Measurements from ENCODE around the gene IHH.

IHH gene

DNA sequence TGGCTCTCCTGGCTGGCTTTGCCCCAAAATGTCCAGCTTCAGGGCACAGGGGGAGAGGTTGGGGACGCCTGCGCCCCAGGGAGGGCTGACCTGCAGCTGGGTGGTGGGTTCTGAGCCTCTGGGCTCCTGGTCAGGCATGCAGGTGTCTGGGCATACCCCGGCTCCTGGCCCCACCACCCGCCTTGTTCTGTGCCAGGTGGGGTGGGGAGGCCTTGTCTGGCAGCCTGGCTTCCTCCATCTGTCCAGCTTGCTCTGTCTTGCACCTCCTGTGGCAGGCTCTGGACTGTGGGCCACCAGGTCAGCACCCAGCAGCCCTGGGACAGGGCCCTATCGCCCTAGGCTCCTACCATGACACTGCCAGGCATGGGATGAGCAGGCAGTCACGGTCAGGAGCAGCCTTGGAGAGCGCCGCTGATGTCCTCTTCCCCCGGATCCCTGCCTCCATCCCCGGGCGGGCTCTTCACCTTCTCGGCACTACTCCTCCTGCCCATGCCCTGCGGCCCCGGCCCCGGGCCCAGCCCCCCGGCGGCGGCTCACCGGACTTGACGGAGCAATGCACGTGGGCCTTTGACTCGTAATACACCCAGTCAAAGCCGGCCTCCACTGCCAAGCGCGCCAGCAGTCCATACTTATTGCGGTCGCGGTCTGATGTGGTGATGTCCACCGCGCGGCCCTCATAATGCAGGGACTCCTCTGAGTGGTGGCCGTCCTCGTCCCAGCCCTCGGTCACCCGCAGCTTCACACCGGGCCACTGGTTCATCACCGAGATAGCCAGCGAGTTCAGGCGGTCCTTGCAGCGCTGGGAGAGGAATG, 3.6 kb downstream of the IHH start:
- H3K36me3 ChIP-seq (ENCODE audit: control insufficient read depth in 1 of 2, insufficient read depth in 2 of 2, low read length in 2 of 2), result no peaks in the 10 kb centered on the region
- no peak overlapping the region for H3K27ac ChIP-seq (ENCODE audit: low read length)
- peak overlapping the region in 1 of 2 donors; percentile 21 for H3K4me3 ChIP-seq (ENCODE audit: low read depth in 1 of 2, low read length in 2 of 2)
- peaks cover 48% of the 10 kb centered on the region for H3K27me3 ChIP-seq (ENCODE audit: low read depth, low read length)
- no peaks in the 10 kb centered on the region for H3K9me3 ChIP-seq (ENCODE audit: control insufficient read depth in 1 of 2, low read length in 2 of 2)
- H3K4me1 ChIP-seq (ENCODE audit: control insufficient read depth in 1 of 2, insufficient read depth in 2 of 2, low read length in 2 of 2), result peaks cover 0 to 38% of the 10 kb centered on the region in 2 donors

DNA sequence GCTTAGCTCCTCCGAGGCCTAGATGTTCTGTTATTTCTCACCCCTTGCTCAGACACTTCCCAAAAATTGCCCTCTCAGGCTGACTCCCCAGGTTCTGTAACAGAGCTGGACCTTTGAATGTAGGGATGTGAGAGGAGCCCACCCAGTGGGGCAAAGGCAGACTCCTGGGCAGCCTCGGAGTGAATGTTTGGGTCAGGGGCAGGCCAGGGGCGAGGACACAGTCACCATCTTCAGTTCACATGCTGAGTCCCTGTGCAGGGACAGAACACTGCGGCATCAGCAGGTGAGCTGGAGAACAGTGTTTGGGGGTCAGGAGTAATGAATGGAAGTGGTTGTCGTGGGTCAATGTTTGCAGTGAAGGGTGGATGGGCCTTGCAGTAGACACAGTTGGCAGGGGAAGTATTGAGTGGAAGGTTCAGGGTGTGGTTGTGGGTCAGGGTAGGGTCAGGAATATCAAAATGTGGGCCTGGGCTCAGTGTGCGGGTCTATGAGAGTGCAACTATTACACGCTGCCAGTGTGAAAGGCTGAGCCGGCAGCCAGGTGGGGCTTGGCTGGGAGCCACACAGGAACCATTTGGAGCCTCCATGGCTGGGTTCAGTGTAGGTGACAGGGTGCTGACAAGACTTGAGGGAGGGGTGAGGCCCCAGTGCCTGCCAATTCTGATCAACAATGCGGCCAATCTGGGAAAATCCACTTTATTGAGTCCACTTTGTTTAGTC, 4.4 kb downstream of the IHH start:
- no peak overlapping the region for H3K4me3 ChIP-seq (ENCODE audit: low read depth in 1 of 2, low read length in 2 of 2)
- peaks cover 0 to 38% of the 10 kb centered on the region in 2 donors for H3K4me1 ChIP-seq (ENCODE audit: control insufficient read depth in 1 of 2, insufficient read depth in 2 of 2, low read length in 2 of 2)
- H3K36me3 ChIP-seq (ENCODE audit: control insufficient read depth in 1 of 2, insufficient read depth in 2 of 2, low read length in 2 of 2), result no peaks in the 10 kb centered on the region
- H3K27ac ChIP-seq (ENCODE audit: low read length), result no peak overlapping the region
- H3K27me3 ChIP-seq (ENCODE audit: low read depth, low read length), result peaks cover 43% of the 10 kb centered on the region
- no peaks in the 10 kb centered on the region for H3K9me3 ChIP-seq (ENCODE audit: control insufficient read depth in 1 of 2, low read length in 2 of 2)

DNA sequence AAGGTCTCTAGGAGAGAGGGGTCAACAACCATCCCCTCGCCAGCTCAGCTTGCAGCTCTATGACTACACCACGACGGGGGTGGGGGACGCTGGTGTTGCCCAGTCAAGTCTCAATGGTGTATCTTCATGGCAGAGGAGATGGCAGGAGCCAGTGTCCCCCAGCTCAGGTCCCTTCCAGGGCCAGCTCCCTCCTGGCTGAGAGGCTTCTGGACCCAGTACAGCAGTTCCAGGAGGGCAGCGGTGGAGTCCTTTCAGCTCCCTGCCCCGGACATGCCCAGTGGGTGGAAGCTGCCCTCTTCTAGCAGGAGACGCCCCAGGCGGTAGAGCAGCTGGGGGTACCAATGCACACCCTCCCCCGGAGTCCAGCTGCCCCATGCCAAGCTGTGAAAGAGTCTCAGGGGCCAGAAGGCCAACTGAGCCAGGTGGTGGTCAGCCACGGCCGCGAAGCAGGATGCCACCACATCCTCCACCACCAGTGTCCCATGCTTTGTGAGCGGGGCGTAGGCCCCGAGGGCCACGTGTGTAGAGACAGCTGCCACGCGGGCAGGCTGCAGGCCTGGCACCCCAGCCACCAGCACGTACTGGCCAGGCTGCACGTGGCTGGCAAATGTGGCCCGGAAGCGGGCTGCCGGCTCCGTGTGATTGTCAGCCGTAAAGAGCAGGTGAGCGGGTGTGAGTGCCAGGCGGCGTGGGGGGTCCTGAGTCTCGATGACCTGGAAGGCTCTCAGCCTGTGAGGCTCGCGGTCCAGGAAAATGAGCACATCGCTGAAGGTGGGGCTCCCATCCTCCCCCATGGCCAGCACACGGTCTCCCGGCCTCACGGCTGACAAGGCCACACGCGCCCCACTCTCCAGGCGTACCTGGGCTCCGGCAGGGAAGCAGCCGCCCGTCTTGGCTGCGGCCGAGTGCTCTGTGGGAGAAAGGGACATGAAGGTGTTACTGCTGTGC, 5.5 kb downstream of the IHH start:
- H3K9me3 ChIP-seq (ENCODE audit: control insufficient read depth in 1 of 2, low read length in 2 of 2), result no peaks in the 10 kb centered on the region
- H3K27me3 ChIP-seq (ENCODE audit: low read depth, low read length), result peaks cover 40% of the 10 kb centered on the region
- peaks cover 0 to 29% of the 10 kb centered on the region in 2 donors for H3K4me1 ChIP-seq (ENCODE audit: control insufficient read depth in 1 of 2, insufficient read depth in 2 of 2, low read length in 2 of 2)
- H3K4me3 ChIP-seq (ENCODE audit: low read depth in 1 of 2, low read length in 2 of 2), result no peak overlapping the region
- no peak overlapping the region for H3K27ac ChIP-seq (ENCODE audit: low read length)
- H3K36me3 ChIP-seq (ENCODE audit: control insufficient read depth in 1 of 2, insufficient read depth in 2 of 2, low read length in 2 of 2), result no peaks in the 10 kb centered on the region

DNA sequence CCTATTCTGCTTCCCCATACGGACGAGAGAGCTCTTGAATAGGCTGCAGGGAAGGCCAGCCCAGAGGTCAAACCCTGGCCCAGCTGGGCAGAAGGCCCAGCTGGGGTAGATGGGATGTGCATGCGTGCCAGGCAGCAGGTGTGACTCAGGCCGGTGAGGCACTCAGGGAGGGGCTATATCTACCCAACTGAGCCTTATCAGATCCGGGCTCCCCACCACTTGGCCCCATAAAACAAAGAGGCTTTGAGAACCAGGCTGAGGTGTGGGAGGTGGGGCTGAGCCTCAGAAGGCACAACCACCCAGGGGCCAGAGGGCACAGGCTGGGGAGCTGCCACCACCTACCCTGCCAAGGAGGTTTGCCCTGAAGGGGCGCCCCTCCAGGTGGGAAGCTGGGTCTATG, 11.4 kb downstream of the IHH start:
- Histone ChIP-seq H3K9me3 (ENCODE audit: control insufficient read depth in 1 of 2, low read length in 2 of 2) (no peaks in the 10 kb centered on the region), H3K4me1 (ENCODE audit: control insufficient read depth in 1 of 2, insufficient read depth in 2 of 2, low read length in 2 of 2) (no peaks in the 10 kb centered on the region), H3K27me3 (ENCODE audit: low read depth, low read length) (peaks cover 13% of the 10 kb centered on the region), H3K27ac (ENCODE audit: low read length) (no peak overlapping the region), H3K36me3 (ENCODE audit: control insufficient read depth in 1 of 2, insufficient read depth in 2 of 2, low read length in 2 of 2) (no peaks in the 10 kb centered on the region), H3K4me3 (ENCODE audit: low read depth in 1 of 2, low read length in 2 of 2) (no peak overlapping the region)

DNA sequence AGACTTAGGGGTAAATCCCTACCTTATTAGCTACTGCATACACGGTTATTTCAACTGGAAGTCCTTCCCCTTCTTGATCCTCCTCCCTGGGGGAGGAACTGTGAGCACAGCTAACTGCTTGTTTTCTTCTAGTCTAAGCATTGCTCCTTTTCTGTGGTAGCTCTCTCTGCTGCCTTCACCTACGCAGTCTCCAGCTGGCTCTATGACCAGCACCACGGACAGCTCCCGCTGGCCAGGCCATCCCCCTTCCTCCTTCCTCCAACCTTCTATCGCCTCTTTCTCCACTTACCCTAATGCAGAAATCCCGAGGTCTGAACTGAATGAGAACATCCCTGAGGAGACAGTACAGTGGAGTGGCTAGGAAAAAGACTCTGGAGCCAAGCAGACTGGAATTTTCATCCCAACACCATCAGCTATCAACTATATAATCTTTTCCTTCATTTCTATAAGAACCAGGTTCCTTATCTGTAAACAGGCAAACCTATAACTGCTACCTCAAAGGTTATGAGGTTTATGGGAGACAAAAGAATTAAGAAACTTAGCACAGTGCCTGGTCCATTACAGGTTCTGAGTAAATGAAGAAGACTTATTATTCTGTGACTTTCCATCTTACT, 14.7 kb downstream of the IHH start:
- no peaks in the 10 kb centered on the region for H3K4me1 ChIP-seq (ENCODE audit: control insufficient read depth in 1 of 2, insufficient read depth in 2 of 2, low read length in 2 of 2)
- H3K9me3 ChIP-seq (ENCODE audit: control insufficient read depth in 1 of 2, low read length in 2 of 2), result no peaks in the 10 kb centered on the region
- H3K27ac ChIP-seq (ENCODE audit: low read length), result no peak overlapping the region
- peaks cover 29% of the 10 kb centered on the region for H3K27me3 ChIP-seq (ENCODE audit: low read depth, low read length)
- H3K36me3 ChIP-seq (ENCODE audit: control insufficient read depth in 1 of 2, insufficient read depth in 2 of 2, low read length in 2 of 2), result no peaks in the 10 kb centered on the region
- no peak overlapping the region for H3K4me3 ChIP-seq (ENCODE audit: low read depth in 1 of 2, low read length in 2 of 2)

DNA sequence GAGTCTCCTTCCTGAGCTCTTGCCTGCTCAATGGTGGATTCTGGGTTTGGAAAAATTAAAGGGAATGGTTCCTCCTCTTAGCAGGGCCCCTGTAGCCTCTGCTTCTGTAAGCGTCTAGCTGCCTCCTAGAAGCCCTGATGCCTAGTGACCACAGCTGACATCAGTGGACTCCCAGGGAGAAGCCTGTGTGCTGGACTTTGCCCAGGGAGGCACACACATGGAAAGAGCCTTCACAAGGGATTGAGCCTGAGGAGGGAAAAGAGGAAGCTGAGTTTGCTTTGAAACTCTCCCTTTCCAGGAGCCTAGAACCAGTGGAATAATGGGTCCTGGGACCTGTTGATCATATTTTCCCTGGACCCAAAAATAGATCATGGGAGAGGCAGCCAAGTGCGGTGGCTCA, 18.0 kb downstream of the IHH start:
- Histone ChIP-seq H3K27ac (ENCODE audit: low read length) (no peak overlapping the region), H3K27me3 (ENCODE audit: low read depth, low read length) (peaks cover 42% of the 10 kb centered on the region)

DNA sequence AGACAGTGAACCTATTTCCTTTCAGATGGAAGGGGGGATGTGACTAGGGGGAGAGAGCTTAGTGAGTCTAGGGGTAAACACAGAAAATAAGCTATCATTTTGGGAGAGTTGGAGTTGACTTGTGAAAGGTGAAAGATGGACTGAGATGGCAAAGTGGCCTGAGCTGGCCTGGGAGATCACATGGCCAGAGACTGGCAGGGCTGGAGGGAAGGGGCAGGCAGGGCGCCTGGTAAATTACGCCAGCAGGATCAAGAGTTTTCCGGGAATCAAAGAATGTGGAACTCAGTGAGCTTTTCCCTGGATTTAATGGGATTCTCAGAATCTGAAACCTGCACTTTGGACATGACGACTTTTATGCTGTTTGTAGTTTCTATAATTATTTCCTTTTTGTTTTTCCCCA, 18.6 kb downstream of the IHH start:
- Histone ChIP-seq H3K36me3 (ENCODE audit: control insufficient read depth in 1 of 2, insufficient read depth in 2 of 2, low read length in 2 of 2) (no peaks in the 10 kb centered on the region), H3K27me3 (ENCODE audit: low read depth, low read length) (peaks cover 39% of the 10 kb centered on the region), H3K9me3 (ENCODE audit: control insufficient read depth in 1 of 2, low read length in 2 of 2) (no peaks in the 10 kb centered on the region), H3K4me1 (ENCODE audit: control insufficient read depth in 1 of 2, insufficient read depth in 2 of 2, low read length in 2 of 2) (no peaks in the 10 kb centered on the region), H3K4me3 (ENCODE audit: low read depth in 1 of 2, low read length in 2 of 2) (no peak overlapping the region), H3K27ac (ENCODE audit: low read length) (no peak overlapping the region)

More for the DNA sequence above, 18.0 kb downstream of the IHH start:
- H3K4me1 ChIP-seq (ENCODE audit: control insufficient read depth in 1 of 2, insufficient read depth in 2 of 2, low read length in 2 of 2), result no peaks in the 10 kb centered on the region
- no peak overlapping the region for H3K4me3 ChIP-seq (ENCODE audit: low read depth in 1 of 2, low read length in 2 of 2)
- H3K36me3 ChIP-seq (ENCODE audit: control insufficient read depth in 1 of 2, insufficient read depth in 2 of 2, low read length in 2 of 2), result no peaks in the 10 kb centered on the region
- no peaks in the 10 kb centered on the region for H3K9me3 ChIP-seq (ENCODE audit: control insufficient read depth in 1 of 2, low read length in 2 of 2)

DNA sequence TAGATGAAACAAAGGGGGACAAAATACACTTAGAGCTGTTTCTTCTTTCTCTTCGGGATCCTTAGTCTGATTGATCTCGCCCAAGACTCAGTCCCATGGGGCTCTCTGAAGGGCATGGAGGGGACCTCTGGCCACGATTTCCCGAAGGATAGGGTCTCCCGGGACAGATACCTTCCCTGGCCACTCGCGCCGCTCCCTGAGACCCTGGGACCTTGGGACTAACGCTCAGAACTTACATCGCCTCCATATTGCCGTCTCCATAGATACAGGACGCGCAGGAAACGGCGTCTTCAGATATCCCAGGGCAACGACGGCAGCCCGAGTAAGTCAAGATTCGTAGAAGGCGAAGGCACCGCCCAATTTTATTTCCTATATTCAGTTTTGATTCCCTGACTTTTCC, 19.5 kb downstream of the IHH start, which contains the start of gene CFAP65:
Gene CFAP65, minus strand, starts transcription at position 265 of the 400 bp plus-strand sequence. CDS start 2,468 bp downstream, outside the sequence.
- Histone ChIP-seq H3K27me3 (ENCODE audit: low read depth, low read length) (peaks cover 39% of the 10 kb centered on the region), H3K36me3 (ENCODE audit: control insufficient read depth in 1 of 2, insufficient read depth in 2 of 2, low read length in 2 of 2) (no peaks in the 10 kb centered on the region), H3K4me3 (ENCODE audit: low read depth in 1 of 2, low read length in 2 of 2) (peak within 1 kb of the TSS in 1 of 2 donors; percentile 45), H3K4me1 (ENCODE audit: control insufficient read depth in 1 of 2, insufficient read depth in 2 of 2, low read length in 2 of 2) (no peaks in the 10 kb centered on the region), H3K27ac (ENCODE audit: low read length) (no peak within 1 kb of the TSS), H3K9me3 (ENCODE audit: control insufficient read depth in 1 of 2, low read length in 2 of 2) (no peaks in the 10 kb centered on the region)

DNA sequence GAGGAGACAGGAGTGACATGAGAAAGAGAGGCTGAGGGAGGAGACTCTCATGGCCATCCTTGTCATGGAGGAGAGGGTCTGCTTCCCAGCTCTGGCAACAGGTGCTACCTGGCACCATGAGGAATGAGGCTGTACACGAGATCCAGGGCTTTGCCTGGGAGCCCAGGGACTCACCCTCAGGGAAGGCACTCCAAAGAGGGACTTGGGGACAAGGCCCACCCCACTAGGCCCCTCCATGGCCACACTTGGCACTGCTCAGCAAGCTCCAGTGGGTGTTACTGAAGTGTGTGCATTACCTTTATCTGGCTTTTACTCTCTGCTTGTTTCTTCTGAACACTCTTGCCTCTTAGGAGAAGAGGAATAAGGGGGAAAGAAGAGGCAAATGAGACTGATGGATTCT, 22.1 kb downstream of the IHH start:
- Histone ChIP-seq H3K4me1 (ENCODE audit: control insufficient read depth in 1 of 2, insufficient read depth in 2 of 2, low read length in 2 of 2) (no peaks in the 10 kb centered on the region), H3K27me3 (ENCODE audit: low read depth, low read length) (peaks cover 31% of the 10 kb centered on the region), H3K36me3 (ENCODE audit: control insufficient read depth in 1 of 2, insufficient read depth in 2 of 2, low read length in 2 of 2) (no peaks in the 10 kb centered on the region), H3K9me3 (ENCODE audit: control insufficient read depth in 1 of 2, low read length in 2 of 2) (no peaks in the 10 kb centered on the region), H3K27ac (ENCODE audit: low read length) (no peak overlapping the region), H3K4me3 (ENCODE audit: low read depth in 1 of 2, low read length in 2 of 2) (no peak overlapping the region)

DNA sequence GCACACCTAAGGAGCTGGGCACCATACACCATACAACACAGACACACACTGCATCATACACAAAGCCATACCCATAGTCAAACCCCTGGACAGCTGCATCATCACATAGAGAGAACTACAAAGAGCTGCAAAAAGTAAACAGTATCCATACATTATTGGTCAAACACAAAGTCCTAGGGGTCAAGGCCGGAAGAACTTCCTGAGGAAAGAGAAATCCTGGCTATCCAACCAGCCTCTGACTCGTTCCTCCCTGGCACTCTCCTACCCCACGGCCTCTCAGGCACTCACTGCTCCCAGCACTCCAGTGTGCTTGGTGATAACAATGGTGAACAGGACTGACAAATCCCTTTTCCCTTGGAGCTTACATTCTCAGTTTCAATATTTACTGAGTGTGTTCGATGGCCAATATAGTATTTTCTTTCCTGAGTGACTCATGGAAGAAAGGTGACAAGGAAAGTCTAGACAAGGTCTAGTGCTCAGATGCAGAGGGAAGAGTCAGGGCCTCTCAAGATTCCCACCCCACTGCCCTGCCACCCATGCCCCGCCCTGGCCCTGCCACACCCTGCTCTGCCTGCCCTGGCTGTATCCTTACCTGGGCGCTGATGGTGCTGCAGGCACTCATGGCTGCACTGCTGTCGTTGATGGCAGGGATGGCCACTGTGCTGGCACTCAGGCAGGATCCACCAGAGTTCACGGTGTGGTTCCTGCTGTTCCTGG, 22.8 kb downstream of the IHH start:
- Histone ChIP-seq H3K27ac (ENCODE audit: low read length) (no peak overlapping the region), H3K4me3 (ENCODE audit: low read depth in 1 of 2, low read length in 2 of 2) (no peak overlapping the region), H3K9me3 (ENCODE audit: control insufficient read depth in 1 of 2, low read length in 2 of 2) (no peaks in the 10 kb centered on the region), H3K27me3 (ENCODE audit: low read depth, low read length) (peaks cover 31% of the 10 kb centered on the region), H3K36me3 (ENCODE audit: control insufficient read depth in 1 of 2, insufficient read depth in 2 of 2, low read length in 2 of 2) (no peaks in the 10 kb centered on the region), H3K4me1 (ENCODE audit: control insufficient read depth in 1 of 2, insufficient read depth in 2 of 2, low read length in 2 of 2) (no peaks in the 10 kb centered on the region)
